ENCODE data around the gene RIOX2. TPM values are rescaled to one million over a fixed set of nuclear protein-coding genes. Genes with fewer than 3 reads are reported as not detected.
"Not testable (repeated sequence)": the region's sequence is repeated elsewhere in the genome, so short reads cannot be mapped to it uniquely, and the experiment has no call there.

RIOX2 gene
- 27.0 TPM for polyA plus RNA-seq (2012; ENCODE audit: missing spikeins)

GRCh38 chr3:97971679-97972567, at the start of gene RIOX2:
TSS of gene RIOX2 (minus strand) at chr3:97972431. CDS start at chr3:97967593, 4,838 bp downstream.
- TF ChIP-seq TAF1 (IDR thresholded peaks at IDR 0.05; ENCODE audit: borderline replicate concordance, low read depth, low read length) (no peak), POLR2A (IDR thresholded peaks at IDR 0.05; ENCODE audit: low read depth, low read length) (peak; percentile 82; the same call in 1 of the 2 replicates), POLR2AphosphoS5 (IDR thresholded peaks at IDR 0.05; ENCODE audit: low read depth, low read length) (peak; percentile 48; the same call in 1 of the 2 replicates)
- DNase-seq (ENCODE audit: insufficient read length) (peak; percentile 70), FAIRE-seq (peak; percentile 94)

GRCh38 chr3:98020412-98020811, 48.2 kb upstream of the RIOX2 start:
- DNase-seq (ENCODE audit: insufficient read length) (no peak), FAIRE-seq (no peak)
- TF ChIP-seq POLR2AphosphoS5 (IDR thresholded peaks at IDR 0.05; ENCODE audit: low read depth, low read length) (no peak), TAF1 (IDR thresholded peaks at IDR 0.05; ENCODE audit: borderline replicate concordance, low read depth, low read length) (no peak), POLR2A (IDR thresholded peaks at IDR 0.05; ENCODE audit: low read depth, low read length) (no peak)

GRCh38 chr3:98018301-98018700, 46.1 kb upstream of the RIOX2 start:
- TF ChIP-seq TAF1 (IDR thresholded peaks at IDR 0.05; ENCODE audit: borderline replicate concordance, low read depth, low read length) (no peak), POLR2A (IDR thresholded peaks at IDR 0.05; ENCODE audit: low read depth, low read length) (no peak), POLR2AphosphoS5 (IDR thresholded peaks at IDR 0.05; ENCODE audit: low read depth, low read length) (no peak)
- no peak for FAIRE-seq

GRCh38 chr3:98014268-98014585, 42.0 kb upstream of the RIOX2 start:
- FAIRE-seq (no peak), DNase-seq (ENCODE audit: insufficient read length) (no peak)
- TF ChIP-seq POLR2A (IDR thresholded peaks at IDR 0.05; ENCODE audit: low read depth, low read length): no peak
- TF ChIP-seq TAF1 (IDR thresholded peaks at IDR 0.05; ENCODE audit: borderline replicate concordance, low read depth, low read length): no peak
- TF ChIP-seq POLR2AphosphoS5 (IDR thresholded peaks at IDR 0.05; ENCODE audit: low read depth, low read length): no peak

More at GRCh38 chr3:98018301-98018700, 46.1 kb upstream of the RIOX2 start:
- DNase-seq (ENCODE audit: insufficient read length): no peak

GRCh38 chr3:98013411-98014267, 41.4 kb upstream of the RIOX2 start:
- peak; percentile 33 for FAIRE-seq
- TF ChIP-seq POLR2A (IDR thresholded peaks at IDR 0.05; ENCODE audit: low read depth, low read length) (no peak), POLR2AphosphoS5 (IDR thresholded peaks at IDR 0.05; ENCODE audit: low read depth, low read length) (no peak), TAF1 (IDR thresholded peaks at IDR 0.05; ENCODE audit: borderline replicate concordance, low read depth, low read length) (no peak)
- DNase-seq (ENCODE audit: insufficient read length): no peak

GRCh38 chr3:98012979-98013378, 40.7 kb upstream of the RIOX2 start:
- DNase-seq (ENCODE audit: insufficient read length) (no peak), FAIRE-seq (no peak)
- TF ChIP-seq POLR2AphosphoS5 (IDR thresholded peaks at IDR 0.05; ENCODE audit: low read depth, low read length): no peak
- no peak for TF ChIP-seq POLR2A (IDR thresholded peaks at IDR 0.05; ENCODE audit: low read depth, low read length)
- no peak for TF ChIP-seq TAF1 (IDR thresholded peaks at IDR 0.05; ENCODE audit: borderline replicate concordance, low read depth, low read length)

- DNase-seq (ENCODE audit: insufficient read length); FAIRE-seq: not testable (repeated sequence)
Observed at GRCh38 chr3:98010883-98011449, 38.7 kb upstream of the RIOX2 start.

- FAIRE-seq (no peak), DNase-seq (ENCODE audit: insufficient read length) (no peak)
- TF ChIP-seq POLR2AphosphoS5 (IDR thresholded peaks at IDR 0.05; ENCODE audit: low read depth, low read length): no peak
- TF ChIP-seq TAF1 (IDR thresholded peaks at IDR 0.05; ENCODE audit: borderline replicate concordance, low read depth, low read length): no peak
- no peak for TF ChIP-seq POLR2A (IDR thresholded peaks at IDR 0.05; ENCODE audit: low read depth, low read length)
Observed at GRCh38 chr3:98010194-98010882, 38.1 kb upstream of the RIOX2 start.

- FAIRE-seq: peak; percentile 71
- no peak for DNase-seq (ENCODE audit: insufficient read length)
- TF ChIP-seq TAF1 (IDR thresholded peaks at IDR 0.05; ENCODE audit: borderline replicate concordance, low read depth, low read length) (no peak), POLR2AphosphoS5 (IDR thresholded peaks at IDR 0.05; ENCODE audit: low read depth, low read length) (no peak), POLR2A (IDR thresholded peaks at IDR 0.05; ENCODE audit: low read depth, low read length) (no peak)
Observed at GRCh38 chr3:98008855-98009254, 36.6 kb upstream of the RIOX2 start.

- FAIRE-seq (no peak), DNase-seq (ENCODE audit: insufficient read length) (no peak)
- TF ChIP-seq POLR2AphosphoS5 (IDR thresholded peaks at IDR 0.05; ENCODE audit: low read depth, low read length): no peak
- TF ChIP-seq POLR2A (IDR thresholded peaks at IDR 0.05; ENCODE audit: low read depth, low read length): no peak
- TF ChIP-seq TAF1 (IDR thresholded peaks at IDR 0.05; ENCODE audit: borderline replicate concordance, low read depth, low read length): no peak
Observed at GRCh38 chr3:98005438-98005837, 33.2 kb upstream of the RIOX2 start.

GRCh38 chr3:98004721-98005120, 32.5 kb upstream of the RIOX2 start:
- no peak for FAIRE-seq
- TF ChIP-seq POLR2A (IDR thresholded peaks at IDR 0.05; ENCODE audit: low read depth, low read length) (no peak), POLR2AphosphoS5 (IDR thresholded peaks at IDR 0.05; ENCODE audit: low read depth, low read length) (no peak), TAF1 (IDR thresholded peaks at IDR 0.05; ENCODE audit: borderline replicate concordance, low read depth, low read length) (no peak)
- DNase-seq (ENCODE audit: insufficient read length): no peak
